ENCODE results near the gene CCDC32. TPM values are rescaled to one million over a fixed set of nuclear protein-coding genes. Genes with fewer than 3 reads are reported as not detected.

Gene CCDC32
- total RNA-seq, 2 experiments from 2014 or later = 20.9 to 21.3 TPM

GRCh38 chr15:40545457-40545856 is 19.4 kb downstream of the CCDC32 start:
- intact Hi-C loops (cut with DNase I, micrococcal nuclease) = no loop called here
- H3K4me1 ChIP-seq (ENCODE audit: insufficient read depth, low read length) = no peaks in the 10 kb centered on the region
- no peak for TF ChIP-seq CTCF (IDR thresholded peaks at IDR 0.05)
- ChIA-PET POLR2A (interaction anchor here (0.6 kb wide), 1 partner anchor 18 kb away, joined by 3 read pairs; no protein-coding TSS in a partner anchor), CTCF (no interaction called here)
- DNase-seq = no peak
- no peaks in the 10 kb centered on the region for H3K27me3 ChIP-seq (ENCODE audit: control insufficient read depth in 1 of 2, insufficient read depth in 2 of 2, low read length in 2 of 2)
- no peaks in the 10 kb centered on the region for H3K9me3 ChIP-seq (ENCODE audit: control insufficient read depth in 1 of 2, insufficient read depth in 1 of 2, low read length in 2 of 2)
- no peaks in the 10 kb centered on the region for H3K4me1 Mint-ChIP-seq (ENCODE audit: low read depth)
- no peaks in the 10 kb centered on the region for H3K27me3 Mint-ChIP-seq
- H3K27ac Mint-ChIP-seq = no peak overlapping the region
- peaks cover 32% of the 10 kb centered on the region for H3K36me3 Mint-ChIP-seq (ENCODE audit: low read depth)
- H3K4me3 ChIP-seq (ENCODE audit: low read length) = no peak overlapping the region
- ATAC-seq (ENCODE audit: poor library complexity) = no peak
- no peak overlapping the region for H3K27ac ChIP-seq (ENCODE audit: low read depth in 1 of 2, low read length in 2 of 2)
- H3K4me3 Mint-ChIP-seq = no peak overlapping the region
- peaks cover 16% of the 10 kb centered on the region for H3K36me3 ChIP-seq (ENCODE audit: insufficient read depth, low read length)
- no peaks in the 10 kb centered on the region for H3K9me3 Mint-ChIP-seq

GRCh38 chr15:40543631-40544294 is 21.1 kb downstream of the CCDC32 start:
- no peaks in the 10 kb centered on the region for H3K27me3 ChIP-seq (ENCODE audit: control insufficient read depth in 1 of 2, insufficient read depth in 2 of 2, low read length in 2 of 2)
- Mint-ChIP-seq H3K4me3 (no peak overlapping the region), H3K36me3 (ENCODE audit: low read depth) (peaks cover 22% of the 10 kb centered on the region), H3K27ac (no peak overlapping the region), H3K4me1 (ENCODE audit: low read depth) (no peaks in the 10 kb centered on the region), H3K9me3 (no peaks in the 10 kb centered on the region), H3K27me3 (no peaks in the 10 kb centered on the region)
- POLR2A ChIA-PET = interaction anchor here (0.7 kb wide), 1 partner anchor 1257 kb away, joined by 3 read pairs; no protein-coding TSS in a partner anchor
- no peaks in the 10 kb centered on the region for H3K4me1 ChIP-seq (ENCODE audit: insufficient read depth, low read length)
- H3K9me3 ChIP-seq (ENCODE audit: control insufficient read depth in 1 of 2, insufficient read depth in 1 of 2, low read length in 2 of 2) = no peaks in the 10 kb centered on the region
- no peak overlapping the region for H3K4me3 ChIP-seq (ENCODE audit: low read length)
- DNase-seq (peak in 1 of 14 experiments; percentile 16), ATAC-seq (ENCODE audit: poor library complexity) (no peak)
- no peak for TF ChIP-seq CTCF (IDR thresholded peaks at IDR 0.05)
- H3K36me3 ChIP-seq (ENCODE audit: insufficient read depth, low read length) = peaks cover 7% of the 10 kb centered on the region
- H3K27ac ChIP-seq (ENCODE audit: low read depth in 1 of 2, low read length in 2 of 2) = no peak overlapping the region
- intact Hi-C loops (cut with DNase I, micrococcal nuclease) = no loop called here
- CTCF ChIA-PET = interaction anchor here (0.8 kb wide), 1 partner anchor 122 kb away, joined by 3 read pairs; no protein-coding TSS in a partner anchor

- DNase-seq = no peak
- Histone ChIP-seq H3K36me3 (ENCODE audit: insufficient read depth, low read length) (peaks cover 4% of the 10 kb centered on the region), H3K4me3 (ENCODE audit: low read length) (no peak overlapping the region), H3K4me1 (ENCODE audit: insufficient read depth, low read length) (no peaks in the 10 kb centered on the region), H3K27ac (ENCODE audit: low read depth in 1 of 2, low read length in 2 of 2) (no peak overlapping the region), H3K27me3 (ENCODE audit: control insufficient read depth in 1 of 2, insufficient read depth in 2 of 2, low read length in 2 of 2) (no peaks in the 10 kb centered on the region), H3K9me3 (ENCODE audit: control insufficient read depth in 1 of 2, insufficient read depth in 1 of 2, low read length in 2 of 2) (no peaks in the 10 kb centered on the region)
- ChIA-PET CTCF (interaction anchor here (0.8 kb wide), 1 partner anchor 121 kb away, joined by 3 read pairs; no protein-coding TSS in a partner anchor), POLR2A (interaction anchor here (0.6 to 0.7 kb wide), 2 partner anchors 156 to 1257 kb away, joined by 3 to 4 read pairs; no protein-coding TSS in a partner anchor)
- no peaks in the 10 kb centered on the region for H3K9me3 Mint-ChIP-seq
- no peak overlapping the region for H3K27ac Mint-ChIP-seq
- TF ChIP-seq CTCF (IDR thresholded peaks at IDR 0.05) = no peak
- intact Hi-C loops (cut with DNase I, micrococcal nuclease) = no loop called here
- H3K4me1 Mint-ChIP-seq (ENCODE audit: low read depth) = no peaks in the 10 kb centered on the region
- no peak overlapping the region for H3K4me3 Mint-ChIP-seq
- no peaks in the 10 kb centered on the region for H3K27me3 Mint-ChIP-seq
- no peak for ATAC-seq (ENCODE audit: poor library complexity)
- H3K36me3 Mint-ChIP-seq (ENCODE audit: low read depth) = peaks cover 15% of the 10 kb centered on the region
Observed at GRCh38 chr15:40543082-40543481, 21.8 kb downstream of the CCDC32 start.

Measured in CD4-positive, alpha-beta T cell (primary cell).